LNCaP clone FGC (cell line): Measurements from ENCODE around the gene CHD3.
"Not testable (repeated sequence)": the region's sequence is repeated elsewhere in the genome, so short reads cannot be mapped to it uniquely, and the experiment has no call there.

Source experiments
- DNase-seq: peaks from one replicate; pipeline ENCODE4 v3.0.0-alpha.2; 2011; ENCODE audit warnings: low read depth
- H3K4me3 ChIP-seq: 2 replicates; pipeline ENCODE4 v1.5.1; 2011; ENCODE audit warnings: mild to moderate bottlenecking, low read depth, low read length, control low read depth
- TF ChIP-seq, protein P1 (sequence below): IDR thresholded peaks from 2 replicates; pipeline ENCODE4 v1.5.1; 2012; ENCODE audit warnings: mild to moderate bottlenecking; ENCODE audit not compliant: control insufficient read depth, insufficient read depth; ENCODE audit errors: extremely low read depth

CHD3 gene

GRCh38 chr17:7951143-7951792, 62.7 kb downstream of the CHD3 start:
- H3K4me3 ChIP-seq, result no peak overlapping the region
- TF ChIP-seq, protein P1, sequence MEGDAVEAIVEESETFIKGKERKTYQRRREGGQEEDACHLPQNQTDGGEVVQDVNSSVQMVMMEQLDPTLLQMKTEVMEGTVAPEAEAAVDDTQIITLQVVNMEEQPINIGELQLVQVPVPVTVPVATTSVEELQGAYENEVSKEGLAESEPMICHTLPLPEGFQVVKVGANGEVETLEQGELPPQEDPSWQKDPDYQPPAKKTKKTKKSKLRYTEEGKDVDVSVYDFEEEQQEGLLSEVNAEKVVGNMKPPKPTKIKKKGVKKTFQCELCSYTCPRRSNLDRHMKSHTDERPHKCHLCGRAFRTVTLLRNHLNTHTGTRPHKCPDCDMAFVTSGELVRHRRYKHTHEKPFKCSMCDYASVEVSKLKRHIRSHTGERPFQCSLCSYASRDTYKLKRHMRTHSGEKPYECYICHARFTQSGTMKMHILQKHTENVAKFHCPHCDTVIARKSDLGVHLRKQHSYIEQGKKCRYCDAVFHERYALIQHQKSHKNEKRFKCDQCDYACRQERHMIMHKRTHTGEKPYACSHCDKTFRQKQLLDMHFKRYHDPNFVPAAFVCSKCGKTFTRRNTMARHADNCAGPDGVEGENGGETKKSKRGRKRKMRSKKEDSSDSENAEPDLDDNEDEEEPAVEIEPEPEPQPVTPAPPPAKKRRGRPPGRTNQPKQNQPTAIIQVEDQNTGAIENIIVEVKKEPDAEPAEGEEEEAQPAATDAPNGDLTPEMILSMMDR, result no peak
- no peak for DNase-seq

GRCh38 chr17:7953266-7953665, 64.7 kb downstream of the CHD3 start:
- H3K4me3 ChIP-seq, DNase-seq: not testable (repeated sequence)

GRCh38 chr17:7955414-7956227, 67.0 kb downstream of the CHD3 start:
- H3K4me3 ChIP-seq, result no peak overlapping the region
- TF ChIP-seq, protein P1, result no peak

DNA sequence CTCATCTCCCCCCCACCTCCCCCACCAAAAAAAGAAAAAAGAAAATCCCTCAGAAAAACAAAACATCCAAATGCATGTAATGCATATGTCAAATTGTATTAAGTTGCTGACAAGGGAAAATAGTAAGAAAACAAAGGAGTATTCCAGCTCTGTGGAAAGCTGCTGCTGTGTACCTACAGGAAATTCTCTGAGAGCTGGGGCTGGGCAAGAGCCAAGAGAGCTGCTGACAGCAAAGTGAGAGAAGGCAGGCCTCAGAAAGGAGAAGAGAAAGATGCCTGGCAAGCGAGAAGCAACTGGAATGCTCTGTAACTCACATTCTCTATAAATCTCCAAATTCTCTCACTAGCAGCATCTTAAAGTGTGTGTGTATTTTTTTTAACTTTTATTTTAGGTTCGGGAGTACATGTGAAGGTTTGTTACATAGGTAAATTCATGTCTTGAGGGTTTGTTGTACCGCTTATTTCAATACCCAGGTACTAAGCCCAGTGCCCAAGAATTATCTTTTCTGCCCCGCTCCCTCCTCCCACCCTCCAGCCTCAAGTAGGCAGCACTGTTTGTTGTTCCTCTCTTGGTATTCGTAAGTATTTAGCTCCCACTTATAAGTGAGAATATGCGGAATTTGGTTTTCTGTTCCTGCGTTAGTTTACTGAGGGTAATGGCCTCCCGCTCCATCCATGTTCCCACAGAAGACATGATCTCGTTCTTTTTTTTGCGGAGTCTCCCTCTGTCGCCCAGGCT, 67.8 kb downstream of the CHD3 start:
- no peak for DNase-seq
- TF ChIP-seq, protein P1, result no peak
- no peak overlapping the region for H3K4me3 ChIP-seq

More at GRCh38 chr17:7955414-7956227, 67.0 kb downstream of the CHD3 start:
- no peak for DNase-seq

DNA sequence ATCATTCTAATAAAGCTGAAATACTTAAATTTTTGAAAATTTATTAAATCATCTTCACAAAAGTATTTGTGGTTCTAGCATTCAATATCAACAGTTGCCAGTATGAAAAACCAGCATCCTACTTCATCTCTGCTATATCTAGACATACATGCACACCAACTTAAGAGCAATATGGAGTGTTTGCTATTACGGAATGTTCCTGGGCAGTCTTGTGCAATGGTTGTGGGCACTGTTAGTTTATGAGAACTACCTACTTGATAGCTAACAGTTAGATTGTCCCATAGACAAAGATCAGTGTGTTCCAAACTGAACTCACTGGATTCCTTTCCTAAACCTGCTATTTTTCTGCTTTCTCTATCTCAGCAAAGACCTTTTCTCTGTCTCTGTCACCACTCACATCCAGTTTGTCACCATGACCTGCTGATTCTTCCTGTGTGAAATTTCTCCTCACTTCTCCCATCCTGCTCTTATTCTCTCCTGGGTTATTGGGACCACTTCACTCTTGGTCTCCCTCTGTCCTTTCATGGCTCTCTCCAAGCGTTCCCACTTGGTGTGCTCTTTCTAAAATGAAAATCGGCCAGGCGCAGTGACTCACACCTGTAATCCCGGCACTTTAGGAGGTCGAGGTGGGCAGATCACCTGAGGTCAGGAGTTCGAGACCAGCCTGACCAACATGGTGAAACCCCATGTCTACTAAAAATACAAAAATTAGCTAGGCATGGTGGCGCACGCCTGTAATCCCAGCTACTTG, 71.1 kb downstream of the CHD3 start:
- H3K4me3 ChIP-seq, result no peak overlapping the region
- no peak for DNase-seq
- TF ChIP-seq, protein P1, result no peak

DNA sequence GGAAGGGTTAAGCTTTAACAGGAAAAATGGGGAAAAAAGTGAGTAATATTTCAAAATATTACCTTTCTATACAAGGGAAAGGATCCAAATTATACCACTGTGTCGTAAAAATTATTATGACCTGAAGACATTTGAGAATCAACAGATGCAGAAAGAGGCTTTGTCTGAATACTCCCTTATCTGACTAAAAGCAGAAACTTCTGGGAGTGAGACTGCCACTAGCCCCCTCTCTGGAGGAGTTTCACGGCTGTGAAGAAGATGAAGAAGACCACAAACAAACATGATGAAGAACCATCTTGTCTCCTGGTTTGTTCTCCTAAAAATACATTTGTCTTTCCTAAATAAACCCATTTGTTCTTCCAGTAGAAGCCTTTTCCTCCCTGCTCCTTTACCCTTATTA, 72.8 kb downstream of the CHD3 start:
- no peak overlapping the region for H3K4me3 ChIP-seq
- TF ChIP-seq, protein P1, result no peak
- DNase-seq, result no peak
